IPS-20b (cell line): ENCODE measurements around the gene TMEM41A.
"Not testable (repeated sequence)": the region's sequence is repeated elsewhere in the genome, so short reads cannot be mapped to it uniquely, and the experiment has no call there.

ENCODE experiments used
- H3K27ac ChIP-seq: one replicate; pipeline ENCODE4 v1.5.1; 2013; ENCODE audit warnings: low read length
- H3K27me3 ChIP-seq: 2 replicates; pipeline ENCODE4 v1.6.1; 2013; ENCODE audit warnings: mild to moderate bottlenecking, low read length, inconsistent platforms; ENCODE audit not compliant: insufficient read depth
- H3K36me3 ChIP-seq: 2 replicates; pipeline ENCODE4 v1.6.1; 2013; ENCODE audit warnings: low read depth, mild to moderate bottlenecking, inconsistent platforms, low read length, moderate library complexity; ENCODE audit not compliant: insufficient read depth
- H3K4me1 ChIP-seq: 2 replicates; pipeline ENCODE4 v1.6.1; 2013; ENCODE audit warnings: mild to moderate bottlenecking, control low read depth, inconsistent platforms, low read length, moderate library complexity; ENCODE audit not compliant: insufficient read depth
- H3K4me3 ChIP-seq: 2 replicates; pipeline ENCODE4 v1.5.1; 2013; ENCODE audit warnings: mild to moderate bottlenecking, low read length, inconsistent platforms
- H3K9ac ChIP-seq: 2 replicates; pipeline ENCODE4 v1.6.1; 2013; ENCODE audit warnings: low read depth, mild to moderate bottlenecking, inconsistent platforms, low read length, moderate library complexity
- H3K9me3 ChIP-seq: 2 replicates; pipeline ENCODE4 v1.6.1; 2013; ENCODE audit warnings: mild to moderate bottlenecking, low read depth, low read length, inconsistent platforms; ENCODE audit not compliant: insufficient read depth

The TMEM41A gene

GRCh38 chr3:185451432-185451831 is 47.4 kb downstream of the TMEM41A start:
- not testable (repeated sequence) for H3K4me1 ChIP-seq, H3K9me3 ChIP-seq, H3K27me3 ChIP-seq, H3K36me3 ChIP-seq, H3K4me3 ChIP-seq, H3K9ac ChIP-seq, H3K27ac ChIP-seq

- Histone ChIP-seq H3K4me1 (no peaks in the 10 kb centered on the region), H3K4me3 (no peak overlapping the region), H3K36me3 (no peaks in the 10 kb centered on the region), H3K27me3 (no peaks in the 10 kb centered on the region), H3K27ac (no peak overlapping the region), H3K9ac (no peak overlapping the region), H3K9me3 (no peaks in the 10 kb centered on the region)
These were observed 50.7 kb downstream of the TMEM41A start for GRCh38 chr3:185448107-185448506.

- no peaks in the 10 kb centered on the region for H3K9me3 ChIP-seq
- H3K36me3 ChIP-seq = no peaks in the 10 kb centered on the region
- H3K27ac ChIP-seq = no peak overlapping the region
- H3K4me3 ChIP-seq = no peak overlapping the region
- no peaks in the 10 kb centered on the region for H3K27me3 ChIP-seq
- no peak overlapping the region for H3K9ac ChIP-seq
- no peaks in the 10 kb centered on the region for H3K4me1 ChIP-seq
These were observed 54.5 kb downstream of the TMEM41A start for GRCh38 chr3:185444329-185444728.

DNA sequence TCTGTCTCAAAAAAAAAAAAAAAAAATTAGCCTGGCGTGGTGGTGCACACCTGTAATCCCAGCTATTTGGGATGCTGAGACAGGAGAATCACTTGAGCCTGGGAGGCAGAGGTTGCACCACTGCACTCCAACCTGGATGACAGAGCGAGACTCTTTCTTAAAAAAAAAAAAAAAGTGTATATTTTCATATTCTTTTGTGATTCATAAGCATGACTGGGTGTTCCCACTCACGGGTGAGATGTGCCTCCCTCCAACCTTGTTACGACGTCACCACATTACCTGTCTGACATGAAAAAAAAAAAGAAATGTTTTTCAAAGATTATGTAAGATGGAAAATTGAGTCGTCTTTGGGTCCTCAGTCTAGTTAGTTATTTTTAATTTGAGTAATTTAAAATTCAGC is 56.8 kb downstream of the TMEM41A start:
- no peaks in the 10 kb centered on the region for H3K27me3 ChIP-seq
- no peaks in the 10 kb centered on the region for H3K9me3 ChIP-seq
- no peak overlapping the region for H3K9ac ChIP-seq
- no peak overlapping the region for H3K27ac ChIP-seq
- H3K4me3 ChIP-seq = no peak overlapping the region
- H3K4me1 ChIP-seq = no peaks in the 10 kb centered on the region
- no peaks in the 10 kb centered on the region for H3K36me3 ChIP-seq

DNA sequence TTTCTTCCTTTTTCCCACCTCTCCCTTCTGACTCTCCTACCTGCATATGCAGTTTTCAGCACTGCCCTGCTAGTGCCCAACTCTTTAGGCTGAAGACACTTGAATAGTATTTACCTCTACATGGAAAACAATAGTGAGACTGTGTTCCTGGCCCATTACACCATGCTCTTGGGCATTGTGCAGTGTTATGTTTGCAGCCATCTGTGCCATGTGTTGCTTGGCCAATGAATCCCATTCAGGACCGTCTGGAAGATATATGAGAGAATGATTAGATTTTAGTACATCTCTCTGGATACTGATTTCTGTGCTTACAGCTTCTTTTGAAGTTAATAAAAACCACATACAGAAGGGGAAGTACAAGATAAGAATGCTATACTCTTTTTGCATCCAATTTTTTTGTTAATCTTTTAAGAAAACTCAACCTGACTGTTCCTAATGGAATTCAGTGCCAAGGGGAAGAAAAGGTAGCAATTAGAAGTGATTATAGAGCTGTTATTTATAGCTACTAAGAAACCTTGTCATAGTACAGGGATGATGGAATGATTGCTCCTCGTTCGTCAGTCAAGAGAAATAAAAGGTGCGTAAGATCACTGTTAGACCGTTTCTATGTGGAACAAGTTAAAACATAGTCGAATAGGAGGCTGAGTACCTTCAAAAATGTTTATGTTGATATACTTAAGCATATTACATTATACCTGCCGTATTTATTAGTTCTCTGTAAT is 58.9 kb downstream of the TMEM41A start:
- Histone ChIP-seq H3K36me3 (no peaks in the 10 kb centered on the region), H3K9me3 (no peaks in the 10 kb centered on the region), H3K4me1 (no peaks in the 10 kb centered on the region), H3K4me3 (no peak overlapping the region), H3K9ac (no peak overlapping the region), H3K27me3 (no peaks in the 10 kb centered on the region), H3K27ac (no peak overlapping the region)
